HepG2 (cell line): ENCODE results near the gene SMAD7. TPM values are rescaled to one million over a fixed set of nuclear protein-coding genes. Genes with fewer than 3 reads are reported as not detected.

Experiments used
- ARNTL ChIP-seq: sonication (generic); formaldehyde crosslinking; IDR thresholded peaks from 2 replicates; pipeline ENCODE4 v1.4.0; 2020; ENCODE audit warnings: mild to moderate bottlenecking, missing genetic modification reagents
- CCDC6 ChIP-seq: sonication (generic); formaldehyde crosslinking; IDR thresholded peaks from 2 replicates; pipeline ENCODE4 v1.8.1; 2022; ENCODE audit warnings: mild to moderate bottlenecking, missing genetic modification reagents, moderate library complexity
- JUN ChIP-seq: sonication (generic); formaldehyde crosslinking; IDR thresholded peaks from 2 replicates; pipeline ENCODE4 v1.4.0; 2020; ENCODE audit warnings: mild to moderate bottlenecking, missing genetic modification reagents
- MED1 ChIP-seq: sonication (generic); formaldehyde crosslinking; IDR thresholded peaks from 2 replicates; pipeline ENCODE4 v1.4.0; 2020; ENCODE audit warnings: missing genetic modification reagents
- PAX8 ChIP-seq: sonication (generic); formaldehyde crosslinking; IDR thresholded peaks from 2 replicates; pipeline ENCODE4 v1.8.0; 2022; ENCODE audit warnings: mild to moderate bottlenecking, missing genetic modification reagents, borderline replicate concordance
- PCBP1 ChIP-seq: fragments of 200-400 bp; formaldehyde crosslinking; IDR thresholded peaks from 2 replicates; pipeline ENCODE4 v1.6.1; 2017; ENCODE audit warnings: mild to moderate bottlenecking, low read depth, low read length, borderline replicate concordance
- RAD21 ChIP-seq: fragments of 450-650 bp; formaldehyde crosslinking; IDR thresholded peaks from 2 replicates; pipeline ENCODE4 v1.5.0; 2020; ENCODE audit warnings: mild to moderate bottlenecking
- RBAK ChIP-seq: sonication (generic); formaldehyde crosslinking; IDR thresholded peaks from 2 replicates; pipeline ENCODE4 v1.5.1; 2020; ENCODE audit warnings: mild to moderate bottlenecking, missing genetic modification reagents
- SP5 ChIP-seq: IDR thresholded peaks from 2 replicates; pipeline ENCODE4 v1.6.1; 2016; ENCODE audit warnings: low read depth, borderline replicate concordance
- TARDBP ChIP-seq: sonication (generic); formaldehyde crosslinking; IDR thresholded peaks from 2 replicates; pipeline ENCODE4 v1.8.0; 2022; ENCODE audit warnings: mild to moderate bottlenecking, missing genetic modification reagents
- TRIM22 ChIP-seq: fragments of 450-650 bp; IDR thresholded peaks from 2 replicates; pipeline ENCODE4 v1.6.1; 2017
- U2AF2 ChIP-seq: fragments of 200-400 bp; formaldehyde crosslinking; IDR thresholded peaks from 2 replicates; pipeline ENCODE4 v1.6.1; 2017; ENCODE audit warnings: low read depth, mild to moderate bottlenecking, low read length
- ZC3H13 ChIP-seq: sonication (generic); formaldehyde crosslinking; IDR thresholded peaks from 2 replicates; pipeline ENCODE4 v1.8.1; 2023; ENCODE audit warnings: mild to moderate bottlenecking, missing genetic modification reagents, moderate library complexity
- ZNF570 ChIP-seq: sonication (generic); formaldehyde crosslinking; IDR thresholded peaks from 2 replicates; pipeline ENCODE4 v1.4.0; 2020; ENCODE audit warnings: mild to moderate bottlenecking, missing genetic modification reagents, borderline replicate concordance
- ZNF761 ChIP-seq: sonication (generic); formaldehyde crosslinking; conservative IDR thresholded peaks from 2 replicates; pipeline ENCODE4 v1.4.0; 2020; ENCODE audit warnings: mild to moderate bottlenecking, missing genetic modification reagents
- polyA plus RNA-seq, 8 experiments: library from polyadenylated mRNA; depleted of rRNA in 3 of 8; stranded (reverse) in 7 of 8; unstranded in 1 of 8; fragments of >200 nt; fragmentation: Illumina TruSeq in 4 of 8; extraction: Trizol in 4 of 8; gene quantifications; 2 replicates each; pipeline versions ENCODE4 v1.2.1 to v1.2.3, GENCODE V29; 2011 to 2016; ENCODE audit warnings: low read depth in 4 of 8, missing spikeins in 1 of 8, mixed read lengths in 1 of 8; ENCODE audit not compliant: insufficient read depth in 1 of 8
- total RNA-seq, 5 experiments: library from RNA; depleted of rRNA; stranded (reverse); fragments of >200 nt; fragmentation: Illumina TruSeq; extraction: Trizol; gene quantifications; 2 replicates each; pipeline ENCODE4 v1.2.3, GENCODE V29; 2016; ENCODE audit warnings: low read depth in 1 of 5
- TF ChIP-seq, protein P1 (sequence below): sonication (generic); formaldehyde crosslinking; IDR thresholded peaks from 2 replicates; pipeline ENCODE4 v1.4.0; 2020; ENCODE audit warnings: mild to moderate bottlenecking, missing genetic modification reagents, borderline replicate concordance
- TF ChIP-seq, protein P2 (sequence below): sonication (generic); formaldehyde crosslinking; IDR thresholded peaks from 2 replicates; pipeline ENCODE4 v1.4.0; 2020; ENCODE audit warnings: missing genetic modification reagents
- TF ChIP-seq, protein P3 (sequence below): IDR thresholded peaks from 2 replicates; pipeline ENCODE4 v1.6.1; 2016
- TF ChIP-seq, protein P4 (sequence below): sonication (generic); formaldehyde crosslinking; IDR thresholded peaks from 2 replicates; pipeline ENCODE4 v1.8.1; 2023; ENCODE audit warnings: mild to moderate bottlenecking, moderate library complexity, missing genetic modification reagents
- TF ChIP-seq, protein P5 (sequence below): sonication (generic); formaldehyde crosslinking; IDR thresholded peaks from 2 replicates; pipeline ENCODE4 v1.4.0; 2020; ENCODE audit warnings: mild to moderate bottlenecking, missing genetic modification reagents

SMAD7 gene
- total and polyA plus RNA-seq, 2 of the 13 experiments (the other 11 are each of a cell fraction or from before 2014, with no cell fraction given) = 17.4 to 24.7 TPM

GRCh38 chr18:48929941-48930713 is 20.6 kb downstream of the SMAD7 start (continued):
- no peak for TF ChIP-seq PCBP1
- TF ChIP-seq ZNF570 = no peak
- peak; percentile 43; the same call in 1 of the 2 replicates for TF ChIP-seq TARDBP (CRISPR knock-in tag)
- TF ChIP-seq TRIM22 = no peak
- TF ChIP-seq, protein P1, sequence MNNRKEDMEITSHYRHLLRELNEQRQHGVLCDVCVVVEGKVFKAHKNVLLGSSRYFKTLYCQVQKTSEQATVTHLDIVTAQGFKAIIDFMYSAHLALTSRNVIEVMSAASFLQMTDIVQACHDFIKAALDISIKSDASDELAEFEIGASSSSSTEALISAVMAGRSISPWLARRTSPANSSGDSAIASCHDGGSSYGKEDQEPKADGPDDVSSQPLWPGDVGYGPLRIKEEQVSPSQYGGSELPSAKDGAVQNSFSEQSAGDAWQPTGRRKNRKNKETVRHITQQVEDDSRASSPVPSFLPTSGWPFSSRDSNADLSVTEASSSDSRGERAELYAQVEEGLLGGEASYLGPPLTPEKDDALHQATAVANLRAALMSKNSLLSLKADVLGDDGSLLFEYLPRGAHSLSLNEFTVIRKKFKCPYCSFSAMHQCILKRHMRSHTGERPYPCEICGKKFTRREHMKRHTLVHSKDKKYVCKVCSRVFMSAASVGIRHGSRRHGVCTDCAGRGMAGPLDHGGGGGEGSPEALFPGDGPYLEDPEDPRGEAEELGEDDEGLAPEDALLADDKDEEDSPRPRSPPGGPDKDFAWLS (CRISPR knock-in tag) = 0 out of 2 replicates have a peak, but pooled peaks have one; percentile 62
- TF ChIP-seq PAX8 = no peak
- TF ChIP-seq, protein P2, sequence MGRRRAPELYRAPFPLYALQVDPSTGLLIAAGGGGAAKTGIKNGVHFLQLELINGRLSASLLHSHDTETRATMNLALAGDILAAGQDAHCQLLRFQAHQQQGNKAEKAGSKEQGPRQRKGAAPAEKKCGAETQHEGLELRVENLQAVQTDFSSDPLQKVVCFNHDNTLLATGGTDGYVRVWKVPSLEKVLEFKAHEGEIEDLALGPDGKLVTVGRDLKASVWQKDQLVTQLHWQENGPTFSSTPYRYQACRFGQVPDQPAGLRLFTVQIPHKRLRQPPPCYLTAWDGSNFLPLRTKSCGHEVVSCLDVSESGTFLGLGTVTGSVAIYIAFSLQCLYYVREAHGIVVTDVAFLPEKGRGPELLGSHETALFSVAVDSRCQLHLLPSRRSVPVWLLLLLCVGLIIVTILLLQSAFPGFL (CRISPR knock-in tag) = no peak
- no peak for TF ChIP-seq RBAK (CRISPR knock-in tag)
- TF ChIP-seq, protein P3, sequence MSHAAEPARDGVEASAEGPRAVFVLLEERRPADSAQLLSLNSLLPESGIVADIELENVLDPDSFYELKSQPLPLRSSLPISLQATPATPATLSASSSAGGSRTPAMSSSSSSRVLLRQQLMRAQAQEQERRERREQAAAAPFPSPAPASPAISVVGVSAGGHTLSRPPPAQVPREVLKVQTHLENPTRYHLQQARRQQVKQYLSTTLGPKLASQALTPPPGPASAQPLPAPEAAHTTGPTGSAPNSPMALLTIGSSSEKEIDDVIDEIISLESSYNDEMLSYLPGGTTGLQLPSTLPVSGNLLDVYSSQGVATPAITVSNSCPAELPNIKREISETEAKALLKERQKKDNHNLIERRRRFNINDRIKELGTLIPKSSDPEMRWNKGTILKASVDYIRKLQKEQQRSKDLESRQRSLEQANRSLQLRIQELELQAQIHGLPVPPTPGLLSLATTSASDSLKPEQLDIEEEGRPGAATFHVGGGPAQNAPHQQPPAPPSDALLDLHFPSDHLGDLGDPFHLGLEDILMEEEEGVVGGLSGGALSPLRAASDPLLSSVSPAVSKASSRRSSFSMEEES = peak; percentile 83
- TF ChIP-seq, protein P4, sequence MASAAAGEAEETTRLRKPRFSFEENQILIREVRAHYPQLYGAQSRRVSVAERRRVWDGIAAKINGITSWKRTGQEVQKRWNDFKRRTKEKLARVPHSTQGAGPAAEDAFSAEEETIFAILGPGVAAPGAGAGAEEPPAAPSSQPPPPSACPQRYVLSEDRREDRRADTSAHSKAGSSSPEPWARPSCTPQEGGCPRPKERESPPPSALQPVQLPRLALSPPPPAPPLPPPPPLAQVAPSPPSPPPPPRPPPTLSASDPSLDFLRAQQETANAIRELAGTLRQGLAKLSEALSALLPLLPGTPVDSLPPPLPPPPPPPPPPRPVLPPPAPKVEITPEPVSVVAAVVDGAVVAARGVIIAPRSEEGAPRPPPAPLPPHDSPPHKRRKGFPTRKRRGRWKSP (CRISPR knock-in tag) = peak; percentile 65; the same call in 1 of the 2 replicates
- peak; percentile 83; the same call in 1 of the 2 replicates for TF ChIP-seq SP5 (CRISPR knock-in tag)
- no peak for TF ChIP-seq RAD21 (CRISPR knock-in tag)
- peak; percentile 90 for TF ChIP-seq ARNTL (CRISPR knock-in tag)
- TF ChIP-seq, protein P5, sequence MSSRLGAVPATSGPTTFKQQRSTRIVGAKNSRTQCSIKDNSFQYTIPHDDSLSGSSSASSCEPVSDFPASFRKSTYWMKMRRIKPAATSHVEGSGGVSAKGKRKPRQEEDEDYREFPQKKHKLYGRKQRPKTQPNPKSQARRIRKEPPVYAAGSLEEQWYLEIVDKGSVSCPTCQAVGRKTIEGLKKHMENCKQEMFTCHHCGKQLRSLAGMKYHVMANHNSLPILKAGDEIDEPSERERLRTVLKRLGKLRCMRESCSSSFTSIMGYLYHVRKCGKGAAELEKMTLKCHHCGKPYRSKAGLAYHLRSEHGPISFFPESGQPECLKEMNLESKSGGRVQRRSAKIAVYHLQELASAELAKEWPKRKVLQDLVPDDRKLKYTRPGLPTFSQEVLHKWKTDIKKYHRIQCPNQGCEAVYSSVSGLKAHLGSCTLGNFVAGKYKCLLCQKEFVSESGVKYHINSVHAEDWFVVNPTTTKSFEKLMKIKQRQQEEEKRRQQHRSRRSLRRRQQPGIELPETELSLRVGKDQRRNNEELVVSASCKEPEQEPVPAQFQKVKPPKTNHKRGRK = no peak
- no peak for TF ChIP-seq U2AF2
- peak; percentile 84 for TF ChIP-seq MED1
- TF ChIP-seq ZC3H13 (CRISPR knock-in tag) = 0 out of 2 replicates have a peak, but pooled peaks have one; percentile 54
- peak; percentile 27; the same call in 1 of the 2 replicates for TF ChIP-seq CCDC6 (CRISPR knock-in tag)
- peak; percentile 88 for TF ChIP-seq ZNF761
- peak; percentile 77 for TF ChIP-seq JUN (CRISPR knock-in tag)
